ENCODE results near the gene VTA1.
"Not testable (repeated sequence)": the region's sequence is repeated elsewhere in the genome, so short reads cannot be mapped to it uniquely, and the experiment has no call there.

The VTA1 gene

DNA sequence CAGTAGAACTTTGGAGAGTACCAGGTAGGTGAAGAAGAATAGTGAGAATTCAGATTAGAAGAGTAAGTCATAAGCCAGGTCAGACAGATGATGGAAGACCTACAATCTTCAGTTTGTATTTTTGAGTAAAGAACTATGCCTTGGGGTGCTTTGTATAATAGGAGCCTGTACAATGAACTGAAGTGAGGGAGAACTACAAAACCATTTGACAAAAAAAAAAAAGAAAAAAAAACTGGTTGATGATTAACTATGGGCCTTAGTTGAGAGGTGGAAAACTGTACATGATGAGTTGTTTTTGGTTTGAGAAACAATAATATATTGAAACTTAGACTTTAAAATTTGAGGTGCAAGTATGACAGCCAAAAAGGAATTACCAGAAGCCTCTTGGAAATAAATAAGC is 25.7 kb downstream of the VTA1 start:
- DNase-seq, result no peak

DNA sequence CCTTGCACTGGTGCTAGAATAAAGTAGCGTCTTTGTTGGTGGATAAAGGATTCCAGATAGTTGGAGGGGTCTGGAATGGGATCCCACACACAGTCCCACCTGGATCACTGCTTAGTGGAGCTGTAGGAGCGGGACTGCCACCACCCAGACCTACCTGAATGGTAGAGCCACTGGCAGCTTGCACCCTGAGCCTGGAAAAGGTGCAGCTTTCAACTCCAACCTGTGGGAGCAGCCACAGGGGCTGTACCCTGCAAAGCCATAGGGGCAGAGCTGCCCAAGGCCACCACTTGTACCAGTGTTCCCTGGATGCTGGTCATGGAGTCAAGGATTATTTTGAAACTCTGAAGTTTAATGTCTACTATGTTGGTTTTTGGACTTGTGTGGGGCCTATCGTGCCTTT is 26.9 kb downstream of the VTA1 start:
- no peak for DNase-seq

DNA sequence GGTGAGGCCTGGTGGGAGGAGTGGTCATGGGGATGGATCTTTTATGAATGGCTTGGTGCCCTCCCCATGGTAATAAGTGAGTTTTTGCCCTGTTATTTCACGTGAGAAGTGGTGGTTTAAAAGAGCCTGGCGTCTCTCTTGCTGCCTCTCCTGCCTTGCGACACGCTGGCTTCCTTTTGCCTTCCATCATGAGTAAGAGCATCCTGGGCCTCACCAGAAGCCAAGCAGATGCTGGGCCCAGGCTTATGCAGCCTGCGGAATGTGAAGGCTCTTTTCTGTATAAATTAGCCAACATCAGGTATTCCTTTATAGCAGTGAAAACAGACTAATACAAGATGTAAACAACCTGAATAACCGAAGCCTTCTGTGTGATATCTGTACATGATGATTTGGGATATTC is 27.6 kb downstream of the VTA1 start:
- no peak for DNase-seq

DNA sequence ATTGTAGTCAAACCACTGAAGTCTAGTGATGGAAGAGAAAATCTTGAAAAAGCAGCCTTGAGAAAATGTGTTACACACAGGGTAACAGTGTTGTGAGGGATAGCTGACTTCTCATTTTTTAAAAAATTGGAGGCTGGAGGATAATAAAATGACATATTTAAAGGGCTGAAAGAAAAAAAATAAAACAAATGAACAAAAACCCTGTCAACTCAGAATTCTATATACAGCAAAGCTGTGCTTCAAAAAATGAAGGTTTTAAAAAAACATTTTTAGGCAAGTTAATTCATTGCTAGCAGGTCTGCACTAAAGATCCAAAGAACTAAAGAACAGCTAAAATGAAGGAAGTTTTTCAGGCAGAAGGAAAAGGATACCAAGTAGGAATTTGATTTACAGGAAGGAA is 31.1 kb downstream of the VTA1 start:
- no peak for DNase-seq

DNA sequence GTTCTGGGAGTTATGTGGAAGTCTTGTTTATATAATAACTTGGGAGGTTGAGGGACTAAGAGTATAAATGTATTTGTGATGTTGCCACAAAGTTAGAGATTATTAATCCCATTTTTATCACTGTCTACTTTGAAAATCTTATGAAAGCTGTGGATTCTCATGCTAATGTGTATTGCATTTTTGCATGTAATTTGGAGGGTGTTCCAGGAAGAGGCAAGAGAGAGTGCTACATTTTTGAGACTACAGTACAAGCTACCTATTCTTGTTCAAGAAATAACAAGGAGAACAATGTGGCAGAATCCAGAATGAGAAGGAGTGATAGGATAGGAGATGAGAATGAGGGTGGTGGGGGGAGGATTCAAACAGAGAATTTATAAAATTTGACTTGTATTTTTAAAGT is 34.9 kb downstream of the VTA1 start:
- DNase-seq, result no peak

DNA sequence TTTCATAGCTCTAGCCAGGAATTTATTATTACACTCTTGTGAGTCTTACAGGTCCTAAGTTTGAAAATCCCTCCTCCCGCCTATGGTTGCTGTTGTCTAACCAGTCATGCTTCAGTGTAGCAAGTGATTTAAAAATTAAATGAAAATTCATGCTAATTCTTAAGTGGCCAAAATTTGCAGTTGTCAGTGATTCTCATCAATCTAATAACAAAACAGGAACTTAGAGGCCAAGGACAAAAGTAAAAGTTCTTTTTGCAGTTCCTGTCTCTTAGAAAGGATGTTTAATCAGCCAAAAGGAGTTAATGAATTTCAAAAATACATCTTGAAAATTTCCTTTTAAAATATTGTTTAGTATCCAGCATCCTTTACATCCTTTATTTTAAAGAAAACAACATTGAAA is 36.3 kb downstream of the VTA1 start:
- no peak for DNase-seq

DNA sequence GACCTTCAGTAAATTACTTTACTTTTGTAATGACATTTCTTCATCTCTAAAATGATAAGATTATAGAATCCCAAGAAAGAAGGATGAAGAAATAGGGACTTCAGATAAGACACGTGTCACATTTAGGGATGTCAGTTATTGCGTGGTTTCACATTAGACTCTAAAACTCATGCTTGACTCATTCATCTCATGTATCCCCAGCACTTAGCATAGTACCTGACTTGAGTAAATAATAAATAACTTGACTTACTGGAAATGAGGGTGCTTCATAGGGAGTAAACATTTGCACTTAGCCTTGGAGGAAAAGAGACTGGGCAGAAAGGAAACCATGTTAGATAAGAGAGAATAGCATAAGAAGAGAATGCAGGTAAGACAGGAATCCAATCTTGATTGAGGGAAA is 37.2 kb downstream of the VTA1 start:
- DNase-seq, result no peak

DNA sequence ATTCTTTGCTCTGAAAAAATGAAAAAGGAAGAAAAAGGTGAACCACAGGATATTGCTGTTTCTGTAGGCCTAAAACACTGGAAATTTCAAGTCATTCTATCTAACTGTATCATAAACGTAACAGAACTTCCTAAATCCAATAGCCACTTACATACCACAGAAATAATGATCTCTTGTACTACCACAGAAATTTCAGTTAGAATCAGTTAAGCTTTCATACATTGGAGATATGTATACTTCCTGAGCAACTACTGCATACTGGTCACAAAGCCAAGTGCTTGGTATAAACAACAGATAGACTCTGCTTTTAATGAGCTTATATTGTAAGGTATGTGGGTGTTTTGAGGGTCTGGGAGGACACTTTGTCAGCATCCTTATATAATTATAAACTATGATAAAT is 38.6 kb downstream of the VTA1 start:
- no peak for DNase-seq

DNA sequence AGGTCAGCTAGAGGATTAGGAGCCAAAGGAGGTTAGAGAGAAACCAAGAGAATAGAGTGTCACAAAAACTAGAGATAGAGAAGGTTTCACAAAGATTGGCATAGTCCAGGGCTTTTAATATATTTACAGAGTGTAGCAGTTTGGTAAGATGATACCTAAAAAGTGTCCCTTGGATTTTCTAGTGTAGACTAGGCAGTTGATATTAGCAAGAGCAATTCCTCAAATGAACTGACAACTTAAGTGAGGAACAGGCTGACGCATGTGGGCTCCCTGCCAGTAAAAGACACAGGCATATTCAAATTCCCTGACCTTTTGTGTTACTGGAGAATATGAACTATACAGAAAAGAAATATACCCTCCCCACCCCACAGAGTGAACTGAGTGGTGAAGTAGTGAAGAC is 40.1 kb downstream of the VTA1 start:
- DNase-seq, result no peak

DNA sequence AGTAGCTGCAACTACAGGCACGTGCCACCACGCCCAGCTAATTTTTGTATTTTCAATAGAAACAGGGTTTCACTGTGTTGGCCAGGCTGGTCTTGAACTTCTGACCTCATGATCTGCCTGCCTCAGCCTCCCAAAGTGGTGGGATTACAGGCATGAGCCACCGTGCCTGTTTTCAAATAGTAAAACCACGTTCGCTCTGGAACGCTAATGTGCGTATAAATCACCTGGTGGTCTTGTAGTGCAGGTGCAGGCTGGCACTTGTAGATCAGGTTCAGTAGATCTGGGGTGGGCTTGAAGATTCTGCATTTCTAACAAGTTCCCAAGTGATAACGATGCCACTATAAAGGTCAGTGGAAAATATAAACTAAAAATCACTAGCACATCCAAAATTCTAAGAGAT is 41.3 kb downstream of the VTA1 start:
- DNase-seq, result not testable (repeated sequence)

DNA sequence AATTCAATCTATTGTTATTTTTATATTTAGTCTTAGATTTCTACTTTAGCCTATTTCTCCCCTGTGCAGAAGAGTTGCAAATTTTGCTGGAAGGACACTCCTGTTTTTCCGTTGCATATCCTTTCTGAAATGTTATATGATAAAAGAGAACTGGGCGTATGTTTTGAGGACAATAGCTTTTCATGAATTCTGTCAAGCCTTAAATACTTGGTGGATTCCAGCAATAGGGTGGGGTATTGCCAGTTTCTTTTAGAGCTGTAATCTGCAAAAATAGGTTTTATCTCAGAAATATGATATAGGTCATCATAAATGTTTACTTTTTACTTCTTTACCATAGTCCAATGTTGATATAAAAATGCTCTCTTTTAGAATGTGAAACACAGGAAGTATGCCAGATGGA is 42.0 kb downstream of the VTA1 start:
- DNase-seq, result no peak

DNA sequence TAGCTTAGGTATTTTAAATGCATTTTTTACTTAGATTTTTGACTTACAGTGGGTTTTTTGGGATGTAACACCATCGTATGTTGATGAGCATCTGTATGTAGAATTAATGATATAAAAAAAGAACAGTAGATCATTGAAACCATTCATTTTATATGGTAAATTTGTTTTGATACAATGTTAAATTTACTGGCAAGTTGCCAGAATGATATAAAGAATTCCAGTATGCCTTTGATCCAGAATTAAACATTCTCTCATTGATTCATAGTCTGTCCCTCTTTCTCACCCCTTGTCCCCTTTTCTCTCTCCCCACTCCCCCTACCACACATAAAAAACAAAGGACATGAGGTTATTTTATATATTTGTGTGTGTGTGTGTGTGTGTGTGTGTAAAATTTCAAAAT is 45.3 kb downstream of the VTA1 start:
- no peak for DNase-seq

DNA sequence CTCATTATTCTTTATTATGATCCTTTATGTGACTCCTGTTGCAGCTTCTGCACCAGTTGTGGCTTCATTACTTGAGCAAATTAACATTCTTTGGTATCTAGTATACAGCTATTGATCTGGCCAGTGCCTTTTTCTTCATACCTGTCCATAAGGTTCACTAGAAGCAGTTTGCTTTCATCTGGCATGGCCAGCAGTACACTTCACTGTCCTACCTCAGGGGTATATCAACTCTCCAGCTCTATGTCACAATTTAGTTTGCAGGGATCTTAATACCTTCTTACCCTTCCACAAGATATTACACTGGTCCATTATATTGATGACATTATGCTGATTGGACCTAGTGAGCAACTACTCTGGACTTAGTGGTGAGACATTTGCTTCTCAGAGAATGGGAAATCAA is 46.6 kb downstream of the VTA1 start:
- DNase-seq, result no peak

DNA sequence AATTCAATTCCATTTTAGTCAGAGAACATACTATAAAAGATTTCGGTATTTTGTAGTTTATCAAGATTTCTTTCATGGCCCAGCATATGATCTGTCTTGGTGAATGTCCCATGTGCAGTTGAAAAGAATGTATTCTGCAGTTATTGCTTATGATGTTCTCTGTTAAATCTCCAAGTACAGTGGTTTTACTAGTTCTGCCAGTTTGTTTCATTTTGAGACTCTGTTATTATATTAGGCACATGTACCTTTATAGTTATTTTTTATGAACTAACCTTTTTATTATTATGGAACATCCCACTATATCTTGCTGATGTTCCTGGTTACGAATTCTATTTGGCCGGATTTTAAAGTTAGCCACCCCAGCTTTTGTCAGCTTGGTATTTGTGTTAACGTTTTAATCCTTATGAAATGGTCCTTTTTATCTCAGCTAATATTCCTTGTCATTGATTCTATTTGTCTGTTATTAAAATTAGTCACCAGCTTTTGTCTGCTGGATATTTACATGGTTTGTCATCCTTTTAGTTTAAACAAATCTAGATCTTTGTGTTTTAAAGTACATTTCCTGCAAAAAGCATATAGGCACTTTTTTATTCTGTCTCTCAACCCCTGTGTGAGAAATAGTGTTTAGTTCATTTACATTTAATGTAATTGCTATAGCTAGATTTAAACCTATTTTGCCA is 48.9 kb downstream of the VTA1 start:
- no peak for DNase-seq

DNA sequence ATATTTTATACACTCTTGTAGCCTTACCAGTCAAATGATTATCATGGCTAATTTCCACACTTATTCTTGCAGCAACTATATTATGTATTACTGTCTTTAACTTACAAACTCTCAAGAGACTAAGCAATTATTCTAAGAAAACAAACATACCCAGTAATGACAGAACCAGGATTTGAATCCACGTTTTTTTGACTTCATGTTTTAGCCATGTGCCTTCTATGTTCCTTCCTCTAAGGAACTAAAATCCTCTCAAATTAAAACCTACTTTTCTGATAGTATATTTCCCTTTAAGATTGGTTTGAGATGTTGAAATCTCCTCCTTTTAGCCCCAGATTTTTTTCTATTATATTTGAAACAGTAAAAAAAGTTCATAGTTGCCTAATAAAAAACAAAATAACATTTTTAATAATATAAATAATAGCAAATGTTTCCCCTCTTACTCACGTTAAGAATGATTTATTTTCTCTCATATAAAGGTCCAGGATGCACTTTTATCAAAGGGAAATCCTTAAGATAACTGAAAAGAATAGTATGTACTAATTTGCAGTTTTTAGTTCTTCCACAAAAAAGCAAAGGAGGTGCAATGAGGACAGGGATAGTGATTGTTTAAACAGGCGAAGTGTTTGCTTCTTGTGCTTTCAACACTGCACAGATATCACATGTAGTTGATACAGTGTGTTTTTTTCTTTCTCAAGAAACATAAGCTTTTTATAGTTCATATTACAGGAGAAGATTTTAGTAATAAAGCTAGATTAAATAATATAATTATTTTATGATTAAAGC is 54.0 kb downstream of the VTA1 start:
- no peak for DNase-seq

DNA sequence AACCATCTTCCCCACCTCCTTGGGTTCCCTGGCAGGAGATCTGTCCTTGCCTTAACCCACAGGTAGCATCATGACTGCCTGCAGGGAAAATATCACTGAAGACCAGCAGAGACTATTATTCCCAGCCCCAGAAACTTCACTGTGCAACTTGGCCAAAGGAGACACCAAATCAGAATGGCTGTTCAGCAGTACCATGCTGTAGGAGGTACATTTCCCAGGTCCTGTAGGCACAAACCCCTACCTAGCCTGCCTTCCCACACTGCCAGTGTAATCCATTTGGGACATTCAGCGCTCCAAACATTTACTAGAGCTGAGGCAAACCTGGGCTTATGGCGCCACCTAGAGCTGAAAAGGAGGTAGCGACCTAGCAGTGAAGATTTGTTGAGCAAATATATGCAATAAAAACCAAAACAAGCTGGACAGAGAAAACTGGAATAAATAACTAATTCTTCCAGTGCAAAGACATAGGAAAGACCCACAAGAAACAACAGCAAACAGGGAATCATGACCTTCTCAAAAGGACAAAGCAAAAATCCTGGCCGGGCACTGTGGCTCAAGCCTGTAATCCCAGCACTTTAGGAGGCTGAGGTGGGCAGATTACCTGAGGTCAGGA is 60.3 kb downstream of the VTA1 start:
- no peak for DNase-seq

DNA sequence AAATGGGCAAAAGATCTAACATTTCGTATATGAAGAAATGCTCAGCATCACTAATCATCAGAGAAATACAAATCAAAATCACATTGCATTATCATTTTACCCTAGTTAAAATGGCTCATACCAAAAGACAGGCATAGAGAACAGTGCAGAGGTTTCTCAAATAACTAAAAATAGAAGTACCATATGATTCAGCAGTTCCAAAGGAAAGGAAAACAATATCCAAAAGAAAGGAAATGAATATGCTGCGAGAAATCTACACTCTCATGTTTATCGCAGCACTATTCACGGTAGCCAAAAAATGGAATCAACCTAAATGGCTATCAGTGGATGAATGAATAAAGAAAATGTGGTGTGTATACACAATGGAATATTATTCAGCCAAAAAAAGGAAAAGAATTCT is 63.5 kb downstream of the VTA1 start:
- DNase-seq, result no peak

DNA sequence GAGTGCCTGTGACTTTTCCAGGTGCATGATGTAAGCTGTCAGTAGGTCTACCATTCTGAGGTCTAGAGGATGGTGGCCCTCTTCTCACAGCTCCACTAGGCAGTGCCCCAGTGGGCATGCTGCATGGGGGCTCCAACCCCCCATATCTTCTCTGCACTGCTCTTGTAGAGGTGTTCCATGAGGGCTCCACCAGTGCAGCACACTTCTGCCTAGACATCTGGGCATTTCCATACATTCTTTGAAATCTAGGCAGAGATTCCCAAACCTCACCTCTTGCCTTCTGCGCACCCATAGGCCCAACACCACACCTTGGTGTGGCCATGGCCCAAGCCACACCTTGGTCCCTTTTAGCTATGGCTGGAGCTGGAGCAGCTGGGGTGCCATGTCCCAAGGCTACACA is 66.3 kb downstream of the VTA1 start:
- no peak for DNase-seq

DNA sequence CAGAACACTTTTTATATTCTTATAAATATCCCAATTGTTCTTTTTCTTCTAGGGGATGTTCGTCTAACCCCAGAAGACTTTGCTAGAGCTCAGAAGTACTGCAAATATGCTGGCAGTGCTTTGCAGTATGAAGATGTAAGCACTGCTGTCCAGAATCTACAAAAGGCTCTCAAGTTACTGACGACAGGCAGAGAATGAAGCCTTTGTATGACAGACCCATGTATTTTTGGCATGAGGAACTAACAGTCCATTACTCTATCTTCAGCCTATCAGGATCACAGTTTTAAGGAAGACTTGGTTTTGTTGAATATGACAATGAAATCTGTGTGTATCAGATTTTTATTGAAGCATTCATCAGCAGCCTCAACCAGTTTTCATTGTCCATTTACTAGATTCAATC is 71.4 kb downstream of the VTA1 start:
- DNase-seq, result no peak

DNA sequence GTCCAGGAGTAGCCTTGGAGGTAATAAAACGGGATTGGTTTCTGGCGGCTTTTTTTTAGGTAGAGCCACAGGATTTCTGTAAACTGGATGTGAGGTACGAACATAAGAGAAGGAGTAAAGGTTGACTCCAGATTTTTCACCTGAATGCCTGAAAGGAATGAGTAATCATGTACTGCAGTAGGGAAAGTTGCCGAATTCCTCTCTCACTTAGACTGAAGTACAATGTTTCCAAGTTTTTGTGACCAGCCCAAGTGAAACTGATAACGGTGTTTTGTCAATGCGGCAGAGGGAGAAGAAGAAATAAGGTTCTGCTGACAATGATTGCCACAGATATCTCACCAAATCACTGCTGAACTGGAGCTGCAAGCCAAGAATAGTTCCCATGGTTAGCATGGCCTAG is 75.0 kb downstream of the VTA1 start:
- DNase-seq, result no peak

DNA sequence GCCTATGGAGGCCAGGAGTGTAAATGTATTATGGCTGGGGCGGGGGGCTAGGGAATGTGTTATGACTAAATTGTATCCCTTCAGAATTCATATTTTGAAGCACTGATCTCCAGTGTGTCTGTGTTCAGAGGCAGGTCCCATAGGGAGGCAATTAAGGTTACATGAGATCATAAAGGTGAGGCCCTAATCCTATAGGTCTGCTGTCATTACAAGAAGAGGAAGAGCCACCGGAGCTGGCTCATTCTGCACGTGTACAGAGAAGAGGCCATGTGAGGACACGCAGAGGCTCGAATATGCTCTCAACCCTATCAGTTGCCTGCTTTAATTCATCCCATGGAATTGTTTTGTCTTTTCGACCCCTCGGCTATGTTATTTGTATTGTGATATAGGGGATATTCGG is 76.9 kb downstream of the VTA1 start:
- no peak for DNase-seq

DNA sequence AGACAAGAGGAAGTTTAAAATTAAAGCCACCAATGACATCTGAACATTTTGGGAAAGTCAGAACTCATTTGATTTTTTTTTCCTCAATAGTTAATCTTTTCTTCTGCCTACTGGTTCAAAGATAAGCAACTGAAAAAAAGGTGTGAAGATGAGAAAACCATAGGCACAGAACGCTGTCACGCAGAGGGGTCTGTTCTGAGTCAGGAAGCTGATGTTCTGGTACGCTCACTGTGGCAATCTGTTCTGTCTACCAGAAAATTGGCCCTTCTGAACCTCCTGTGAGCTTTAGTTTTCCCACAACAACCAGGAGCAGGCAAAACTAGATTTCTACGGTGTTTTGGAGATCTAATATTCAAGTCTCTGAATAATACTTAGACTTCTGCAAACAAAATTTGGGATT is 78.1 kb downstream of the VTA1 start:
- no peak for DNase-seq

DNA sequence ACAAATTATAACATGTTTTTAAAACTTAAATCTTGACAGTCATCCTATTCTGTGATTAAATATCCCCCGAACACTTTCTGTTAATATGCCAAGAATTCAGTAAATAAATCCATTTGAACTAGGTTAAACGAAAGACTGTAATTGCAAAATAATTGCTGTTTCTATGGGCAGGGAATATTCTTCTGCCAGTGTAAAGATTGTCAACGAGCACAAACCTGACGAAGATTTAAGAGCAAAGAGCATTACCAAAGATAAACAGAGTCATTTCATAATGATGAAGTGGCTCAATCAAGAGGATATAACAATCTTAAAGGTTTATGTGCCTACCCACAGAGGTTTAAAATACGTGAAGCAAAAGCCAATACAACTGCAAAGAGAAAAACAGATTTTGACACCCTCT is 78.5 kb downstream of the VTA1 start:
- DNase-seq, result no peak

DNA sequence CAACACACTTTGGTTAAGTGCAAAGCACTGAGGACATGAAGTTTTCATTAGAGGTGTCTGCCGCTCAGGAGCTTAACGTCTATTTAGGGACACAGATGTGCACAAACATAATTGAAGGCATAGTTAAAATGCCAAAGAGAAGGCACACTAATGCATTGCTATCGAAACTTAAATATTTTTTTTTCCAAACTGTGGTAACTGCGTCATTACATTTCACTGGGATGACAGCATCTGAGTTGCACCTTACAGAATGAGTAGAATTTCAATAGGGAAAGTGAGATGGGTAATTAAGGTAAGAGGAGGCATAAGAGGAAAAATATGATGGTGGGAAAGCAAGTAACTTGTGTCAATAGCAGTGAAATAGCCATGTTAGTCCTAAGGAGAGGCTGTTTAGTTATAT is 79.7 kb downstream of the VTA1 start:
- DNase-seq, result no peak

All from T1000 (cell line).